GM18867 (cell line): ENCODE data around the gene GMEB2.
"Not testable (repeated sequence)": the region's sequence is repeated elsewhere in the genome, so short reads cannot be mapped to it uniquely, and the experiment has no call there.

ENCODE experiments used
- ATAC-seq: cut with Tn5 transposase; IDR thresholded peaks from one replicate; pipeline ENCODE4 v1.9.1; 2021; ENCODE audit warnings: mild to moderate bottlenecking, moderate library complexity; ENCODE audit not compliant: unreplicated experiment

The GMEB2 gene

GRCh38 chr20:63561624-63562396, 65.1 kb downstream of the GMEB2 start:
- ATAC-seq = no peak

GRCh38 chr20:63560856-63561609, 65.9 kb downstream of the GMEB2 start:
- ATAC-seq = no peak

GRCh38 chr20:63560333-63560805, 66.5 kb downstream of the GMEB2 start:
- no peak for ATAC-seq

GRCh38 chr20:63559485-63560332, 67.2 kb downstream of the GMEB2 start:
- ATAC-seq = not testable (repeated sequence)

GRCh38 chr20:63558804-63559484, 68.0 kb downstream of the GMEB2 start:
- no peak for ATAC-seq

- ATAC-seq = no peak
These were observed 69.4 kb downstream of the GMEB2 start for GRCh38 chr20:63557481-63557891.

- no peak for ATAC-seq
These were observed 69.9 kb downstream of the GMEB2 start for GRCh38 chr20:63556873-63557478.

- ATAC-seq = no peak
These were observed 71.1 kb downstream of the GMEB2 start for GRCh38 chr20:63555661-63556381.

- ATAC-seq = no peak
These were observed 72.3 kb downstream of the GMEB2 start for GRCh38 chr20:63554361-63555278.

- peak; percentile 25 for ATAC-seq
These were observed 73.0 kb downstream of the GMEB2 start, which contains the start of gene FNDC11 for GRCh38 chr20:63553933-63554290. Gene FNDC11 (plus strand): TSS chr20:63554159. CDS start chr20:63555664, 1,505 bp downstream.

- ATAC-seq = peak; percentile 47
These were observed 73.5 kb downstream of the GMEB2 start for GRCh38 chr20:63553251-63553932.

- peak; percentile 26 for ATAC-seq
These were observed 74.2 kb downstream of the GMEB2 start for GRCh38 chr20:63552481-63553249.

GRCh38 chr20:63551068-63551467, 75.8 kb downstream of the GMEB2 start:
- no peak for ATAC-seq

GRCh38 chr20:63549679-63550282, 77.1 kb downstream of the GMEB2 start:
- ATAC-seq = no peak

GRCh38 chr20:63549019-63549418, 77.9 kb downstream of the GMEB2 start:
- no peak for ATAC-seq

GRCh38 chr20:63548542-63548941, 78.4 kb downstream of the GMEB2 start:
- no peak for ATAC-seq
